GM12874 (cell line): Measurements from ENCODE around the gene ZNF804B.

Experiments
- TF ChIP-seq, protein P1 (sequence below): IDR thresholded peaks from 2 replicates; pipeline ENCODE4 v1.5.1; 2011; ENCODE audit warnings: low read depth, mild to moderate bottlenecking, control low read depth, low read length, moderate library complexity; ENCODE audit not compliant: insufficient read depth

Gene ZNF804B

DNA sequence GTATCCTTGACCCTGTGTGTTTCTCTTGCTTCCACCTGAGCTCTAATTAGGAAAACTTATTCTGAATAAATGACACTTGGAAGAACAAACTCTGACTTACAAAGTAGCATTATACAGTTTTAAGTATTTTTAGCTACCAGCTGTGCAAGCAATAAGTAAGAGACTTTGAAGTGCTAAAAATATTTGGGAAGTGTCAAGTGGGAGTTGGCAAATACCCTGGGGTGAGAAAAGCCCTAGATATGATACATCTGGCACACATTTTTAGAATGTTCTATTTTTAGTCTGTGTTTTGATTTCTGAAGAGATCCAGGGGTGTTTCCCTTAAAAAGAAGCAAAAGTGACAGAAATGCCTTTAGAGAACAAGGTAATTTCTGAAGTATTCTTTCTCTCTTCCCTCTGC is 168.8 kb downstream of the ZNF804B start:
- TF ChIP-seq, protein P1, sequence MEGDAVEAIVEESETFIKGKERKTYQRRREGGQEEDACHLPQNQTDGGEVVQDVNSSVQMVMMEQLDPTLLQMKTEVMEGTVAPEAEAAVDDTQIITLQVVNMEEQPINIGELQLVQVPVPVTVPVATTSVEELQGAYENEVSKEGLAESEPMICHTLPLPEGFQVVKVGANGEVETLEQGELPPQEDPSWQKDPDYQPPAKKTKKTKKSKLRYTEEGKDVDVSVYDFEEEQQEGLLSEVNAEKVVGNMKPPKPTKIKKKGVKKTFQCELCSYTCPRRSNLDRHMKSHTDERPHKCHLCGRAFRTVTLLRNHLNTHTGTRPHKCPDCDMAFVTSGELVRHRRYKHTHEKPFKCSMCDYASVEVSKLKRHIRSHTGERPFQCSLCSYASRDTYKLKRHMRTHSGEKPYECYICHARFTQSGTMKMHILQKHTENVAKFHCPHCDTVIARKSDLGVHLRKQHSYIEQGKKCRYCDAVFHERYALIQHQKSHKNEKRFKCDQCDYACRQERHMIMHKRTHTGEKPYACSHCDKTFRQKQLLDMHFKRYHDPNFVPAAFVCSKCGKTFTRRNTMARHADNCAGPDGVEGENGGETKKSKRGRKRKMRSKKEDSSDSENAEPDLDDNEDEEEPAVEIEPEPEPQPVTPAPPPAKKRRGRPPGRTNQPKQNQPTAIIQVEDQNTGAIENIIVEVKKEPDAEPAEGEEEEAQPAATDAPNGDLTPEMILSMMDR = no peak

DNA sequence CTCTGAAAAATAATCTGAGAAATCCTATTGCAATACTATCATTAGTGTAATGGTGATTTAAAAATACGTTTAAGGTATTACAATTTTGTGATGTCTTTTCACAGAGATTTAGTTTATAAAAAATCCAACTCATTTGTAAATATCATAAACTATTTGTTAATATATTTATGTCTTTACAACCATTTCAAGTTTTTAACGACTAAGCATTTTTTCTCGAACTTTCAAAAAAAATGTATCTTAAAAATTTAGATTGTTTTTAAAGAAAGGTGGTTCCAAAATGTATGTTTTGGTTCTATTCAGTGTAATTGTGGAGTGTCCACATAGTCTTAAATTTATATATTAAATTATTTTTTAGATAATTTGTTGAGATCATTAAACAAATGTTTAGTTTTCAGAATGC is 170.2 kb downstream of the ZNF804B start:
- TF ChIP-seq, protein P1 = no peak

DNA sequence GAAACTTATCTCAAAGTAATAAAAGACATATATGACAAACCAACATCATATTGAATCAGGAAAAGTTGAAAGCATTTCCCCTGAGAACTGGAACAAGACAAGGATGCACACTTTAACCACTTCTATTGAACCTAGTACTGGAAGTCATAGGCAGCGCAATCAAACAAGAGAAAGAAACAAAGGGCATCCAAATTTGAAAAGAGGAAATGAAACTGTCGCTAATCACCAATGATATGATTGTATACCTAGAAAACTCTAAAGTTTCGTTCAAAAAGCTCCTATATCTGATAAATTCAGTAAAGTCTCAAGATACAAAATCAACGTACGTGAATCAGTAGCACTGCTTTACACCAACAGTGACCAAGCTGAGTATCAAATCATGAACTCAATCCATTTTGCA is 173.8 kb downstream of the ZNF804B start:
- TF ChIP-seq, protein P1 = no peak

DNA sequence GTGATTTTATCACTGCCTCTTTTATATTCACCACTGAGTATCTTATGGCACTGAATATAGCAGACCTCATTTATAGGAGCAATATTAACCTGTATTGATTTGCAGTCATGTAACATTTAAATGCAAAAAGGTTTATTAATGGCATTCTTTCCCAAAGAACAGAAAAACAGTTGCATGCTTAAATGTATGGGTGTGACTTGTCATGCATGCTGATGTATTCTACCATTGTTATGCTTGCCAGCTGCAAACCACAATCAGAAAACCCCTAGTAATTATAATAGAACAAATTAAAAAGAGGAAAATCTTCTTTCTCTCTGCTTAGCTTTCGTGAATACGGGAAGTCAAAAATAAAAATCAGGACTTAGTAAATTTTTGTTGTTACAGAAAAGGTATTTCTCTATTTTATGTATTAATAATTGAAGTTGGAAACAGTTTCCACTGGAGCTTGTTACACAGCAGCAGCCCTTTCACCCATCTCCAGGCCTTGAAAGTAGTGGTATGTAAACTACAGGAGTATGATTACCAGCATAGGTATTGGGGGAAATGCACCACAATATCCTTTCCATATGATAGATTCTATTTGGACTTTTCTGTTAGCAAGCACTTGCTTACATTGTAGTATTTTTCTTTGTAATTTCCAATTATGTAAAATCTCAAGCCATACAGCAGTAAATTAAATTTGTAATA is 183.5 kb downstream of the ZNF804B start:
- TF ChIP-seq, protein P1 = no peak

DNA sequence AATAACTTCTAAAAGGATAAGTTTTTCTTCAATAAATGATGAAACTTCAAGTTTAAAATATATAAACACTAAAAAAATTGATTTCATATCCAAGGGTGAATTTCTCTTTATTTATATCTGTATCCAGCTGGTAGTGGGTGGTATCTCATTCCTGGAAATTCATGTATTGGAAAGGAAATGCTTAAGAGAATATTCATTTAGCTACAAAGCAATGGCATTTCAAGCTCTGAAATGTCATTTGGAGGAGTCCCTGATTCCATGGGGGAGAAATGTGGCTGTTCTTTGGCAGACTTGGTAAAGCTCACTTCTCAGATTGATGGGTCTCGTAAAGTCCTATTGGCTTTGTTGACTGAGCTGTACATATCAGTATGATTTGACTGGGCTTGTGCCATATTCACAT is 192.3 kb downstream of the ZNF804B start:
- TF ChIP-seq, protein P1 = no peak

DNA sequence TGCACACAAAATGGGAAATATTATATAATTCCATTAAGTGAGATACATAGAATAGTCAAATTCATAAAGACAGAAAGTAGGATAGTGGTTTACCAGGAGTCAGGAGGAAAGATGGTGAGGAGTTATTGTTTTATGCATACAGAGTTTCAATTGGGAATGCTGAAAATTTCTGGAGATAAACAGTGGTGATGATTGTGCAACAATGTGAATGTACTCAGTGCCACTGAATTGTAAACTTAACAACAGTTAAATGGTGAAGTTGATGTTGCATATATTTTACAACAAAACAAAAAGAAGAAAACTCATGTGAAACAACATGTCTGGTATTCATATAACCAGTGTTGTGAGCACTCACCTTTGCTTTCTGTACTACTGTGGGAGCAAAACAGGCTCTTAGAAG is 204.9 kb downstream of the ZNF804B start:
- TF ChIP-seq, protein P1 = no peak

DNA sequence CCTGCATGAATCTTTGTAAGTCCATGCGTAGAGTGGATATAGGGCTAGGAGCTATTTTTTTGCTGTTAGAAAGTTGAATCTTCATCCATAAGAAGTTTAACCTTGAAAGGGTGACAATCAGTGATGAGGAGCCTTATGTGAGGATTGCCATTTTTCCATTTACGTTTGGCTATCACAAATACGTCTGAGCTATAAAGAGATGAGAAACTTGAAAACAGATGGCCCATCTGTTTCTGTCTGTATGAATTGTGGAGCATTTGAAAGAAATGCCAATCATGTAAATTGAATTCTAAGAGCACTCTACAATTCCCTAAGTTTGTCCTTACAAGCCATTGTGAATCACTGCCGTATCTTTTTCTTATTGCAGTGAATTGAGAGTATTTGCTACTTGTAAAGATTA is 205.9 kb downstream of the ZNF804B start:
- TF ChIP-seq, protein P1 = no peak
